ENCODE data around the gene BMPER.

BMPER gene

DNA sequence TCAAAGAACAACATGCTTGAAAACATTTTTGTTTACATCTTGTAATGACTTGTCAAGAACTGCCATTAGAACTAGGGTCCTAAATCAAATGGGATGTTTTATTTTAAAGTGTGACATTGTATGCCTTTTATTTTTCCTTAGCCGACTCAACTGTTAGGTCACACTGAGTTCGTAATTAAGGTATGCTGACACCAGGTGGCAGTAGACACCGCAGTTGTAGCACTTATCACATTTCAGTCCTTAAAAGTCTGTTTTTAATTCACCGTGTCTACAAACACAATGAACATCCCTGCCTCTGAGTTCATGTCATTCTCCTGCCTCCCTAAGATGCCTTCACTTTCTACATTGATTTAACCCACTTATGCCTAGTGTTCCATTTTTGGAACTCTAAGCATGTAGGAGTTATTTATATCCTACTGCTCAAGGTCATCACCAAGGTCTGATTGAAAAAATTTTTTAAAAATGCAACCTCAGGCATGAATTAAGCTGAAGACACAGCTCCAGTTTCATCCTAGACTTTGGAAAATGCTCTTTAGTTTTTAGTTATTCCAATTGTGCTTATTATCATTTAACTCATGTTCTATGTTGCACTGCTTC is 186.1 kb downstream of the BMPER start:
- no peak for DNase-seq (ENCODE audit: low read depth in 2 of 2)

DNA sequence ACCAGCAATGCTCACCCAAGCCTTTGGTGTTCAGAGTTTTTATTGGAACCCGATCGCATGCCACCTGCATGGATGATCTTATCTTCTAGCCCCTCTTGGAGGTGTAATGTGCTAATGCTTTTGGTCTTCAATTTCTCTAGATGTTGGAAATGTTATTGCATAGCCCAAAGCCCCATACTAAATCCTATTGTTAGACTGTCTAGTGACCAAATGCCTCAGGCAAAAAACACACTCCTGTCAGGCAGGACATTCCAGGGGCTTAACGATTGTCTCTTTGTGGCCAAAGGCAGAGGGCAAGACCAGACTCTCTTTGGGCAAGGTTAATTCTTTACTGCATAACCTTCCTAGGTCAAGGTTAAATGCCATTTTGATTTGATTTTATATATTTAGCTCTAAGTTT is 187.9 kb downstream of the BMPER start:
- DNase-seq (ENCODE audit: low read depth in 2 of 2): no peak

DNA sequence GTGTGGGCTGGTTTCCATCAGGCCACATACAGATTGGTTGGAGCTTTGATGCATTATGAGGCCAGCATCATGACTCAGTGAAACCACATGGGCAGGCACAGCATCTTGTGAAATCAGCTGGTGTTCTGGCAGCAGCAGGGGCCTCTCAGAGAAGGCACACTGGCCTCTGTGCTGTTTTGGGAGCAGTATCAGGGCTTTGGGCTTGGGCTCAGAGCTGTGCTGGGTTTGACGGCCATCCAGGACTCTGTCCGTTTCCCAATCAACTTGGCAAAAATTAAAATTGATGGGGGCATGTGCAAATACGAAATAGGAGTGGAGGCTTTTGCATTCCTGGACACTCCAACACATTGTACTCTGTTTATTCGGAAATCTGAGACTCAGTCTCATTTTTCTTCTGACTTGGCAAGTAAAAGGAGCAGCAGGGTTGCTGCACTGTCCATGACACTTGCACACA is 190.9 kb downstream of the BMPER start:
- DNase-seq (ENCODE audit: low read depth in 2 of 2): no peak

DNA sequence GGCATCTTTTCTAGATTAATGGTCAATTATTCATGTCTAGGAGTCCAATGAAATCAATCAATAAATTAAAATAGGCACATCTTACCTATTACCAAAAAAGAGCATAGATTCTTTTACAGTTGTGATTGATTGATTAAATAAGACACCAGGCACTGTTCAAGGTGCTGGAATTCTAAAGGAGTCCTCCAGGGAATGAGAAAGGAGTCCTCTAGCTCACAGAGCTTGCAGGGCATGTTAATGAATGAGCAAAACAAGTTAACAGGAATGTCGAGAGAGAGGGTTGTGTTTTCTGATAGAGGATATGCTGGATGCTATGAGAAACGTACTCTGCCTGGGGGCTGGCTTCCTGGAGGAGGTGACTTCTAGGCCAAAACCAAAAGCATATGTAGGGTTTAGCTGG is 191.4 kb downstream of the BMPER start:
- no peak for DNase-seq (ENCODE audit: low read depth in 2 of 2)

DNA sequence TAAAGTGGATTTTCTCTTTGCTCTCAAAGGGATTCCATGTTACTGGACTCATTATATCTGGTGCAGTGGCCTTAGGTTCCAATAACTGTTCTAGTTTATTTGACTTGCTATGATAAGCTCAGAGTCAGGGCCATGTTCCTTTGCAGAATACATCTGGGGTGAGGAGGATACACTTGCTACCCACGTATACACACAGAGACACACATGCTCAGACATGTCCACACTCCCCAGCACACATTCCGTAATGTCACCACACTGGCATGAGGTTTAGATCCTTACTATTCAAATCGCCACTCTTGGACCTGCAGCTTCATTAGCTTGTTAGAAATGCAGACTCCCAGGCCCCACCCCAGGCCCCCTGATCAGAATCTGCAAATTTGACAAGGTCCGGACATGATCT is 195.3 kb downstream of the BMPER start:
- no peak for DNase-seq (ENCODE audit: low read depth in 2 of 2)

DNA sequence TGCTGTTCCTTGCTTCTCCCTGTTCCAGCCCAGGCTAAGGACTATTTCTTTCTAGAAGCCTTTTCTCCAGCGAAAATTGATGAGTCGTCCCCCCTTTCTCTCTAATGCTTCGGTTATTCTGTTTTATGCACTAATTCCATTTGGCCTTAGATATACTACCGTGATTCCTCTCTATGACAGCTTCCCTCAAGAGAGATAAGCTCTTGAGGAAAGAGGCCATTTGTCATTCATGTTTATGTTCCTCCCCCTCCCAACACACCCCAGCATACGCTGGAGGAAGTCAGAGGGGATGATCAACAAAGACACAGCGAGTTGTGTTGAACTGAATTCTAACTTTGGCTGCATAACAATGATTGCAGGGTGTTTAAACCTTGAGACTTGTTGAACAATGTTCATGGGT is 198.8 kb downstream of the BMPER start:
- no peak for DNase-seq (ENCODE audit: low read depth in 2 of 2)

DNA sequence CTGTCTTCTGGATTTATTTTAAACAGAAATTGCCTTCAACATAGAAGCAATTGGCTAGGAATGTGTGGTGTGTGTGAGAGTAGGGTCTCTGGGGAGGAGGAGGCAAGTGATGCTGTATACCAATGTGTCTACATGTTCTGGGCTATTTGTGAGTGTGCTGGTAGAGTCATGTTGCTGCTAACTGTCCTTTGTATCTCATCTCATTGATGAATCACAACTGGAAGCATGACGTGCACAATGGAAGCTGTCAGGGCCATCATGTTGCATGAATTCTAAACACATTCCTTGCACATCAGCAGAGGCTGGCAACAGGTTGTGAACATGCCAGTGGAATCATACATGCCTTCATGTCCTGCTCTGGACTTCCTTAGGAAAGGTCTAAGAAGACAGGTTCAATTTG is 199.7 kb downstream of the BMPER start:
- no peak for DNase-seq (ENCODE audit: low read depth in 2 of 2)

DNA sequence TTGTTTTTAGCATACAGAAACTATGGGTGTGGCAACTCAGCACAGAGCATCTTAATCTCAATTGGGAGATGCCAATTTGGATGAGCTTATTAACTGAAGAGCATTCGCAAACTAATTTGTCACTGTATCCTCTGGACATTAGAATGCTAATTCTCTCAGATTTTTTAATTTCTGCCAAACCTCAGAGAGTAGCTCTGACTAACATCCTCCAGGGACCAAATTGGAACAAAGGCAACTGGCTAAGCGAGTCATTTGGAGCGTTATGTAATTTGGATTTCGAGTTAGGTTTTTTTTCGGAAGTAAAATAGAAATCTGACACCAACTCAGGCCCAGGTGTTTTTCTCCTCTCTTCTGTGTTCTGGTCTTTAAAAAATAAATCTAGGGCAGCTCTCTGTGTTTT is 201.9 kb downstream of the BMPER start:
- DNase-seq (ENCODE audit: low read depth in 2 of 2): no peak

DNA sequence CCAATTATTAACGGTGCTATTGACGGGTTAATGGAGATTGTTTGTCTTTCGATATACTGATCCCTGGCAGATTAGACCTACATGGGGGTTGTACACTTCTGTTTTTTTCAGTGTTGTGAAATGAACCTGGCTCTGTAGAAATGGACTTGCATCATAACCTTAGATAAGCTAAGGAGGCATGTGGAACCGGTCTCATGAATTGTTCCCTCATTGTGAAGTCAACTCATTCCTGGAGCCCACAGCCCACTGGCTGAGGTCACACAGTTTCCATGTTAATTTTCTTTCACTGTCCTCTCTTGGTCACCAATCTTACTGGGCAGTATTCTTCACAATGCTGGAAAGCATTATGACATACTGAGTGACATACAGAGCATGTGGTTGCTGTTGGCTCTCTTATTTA is 202.8 kb downstream of the BMPER start:
- no peak for DNase-seq (ENCODE audit: low read depth in 2 of 2)

DNA sequence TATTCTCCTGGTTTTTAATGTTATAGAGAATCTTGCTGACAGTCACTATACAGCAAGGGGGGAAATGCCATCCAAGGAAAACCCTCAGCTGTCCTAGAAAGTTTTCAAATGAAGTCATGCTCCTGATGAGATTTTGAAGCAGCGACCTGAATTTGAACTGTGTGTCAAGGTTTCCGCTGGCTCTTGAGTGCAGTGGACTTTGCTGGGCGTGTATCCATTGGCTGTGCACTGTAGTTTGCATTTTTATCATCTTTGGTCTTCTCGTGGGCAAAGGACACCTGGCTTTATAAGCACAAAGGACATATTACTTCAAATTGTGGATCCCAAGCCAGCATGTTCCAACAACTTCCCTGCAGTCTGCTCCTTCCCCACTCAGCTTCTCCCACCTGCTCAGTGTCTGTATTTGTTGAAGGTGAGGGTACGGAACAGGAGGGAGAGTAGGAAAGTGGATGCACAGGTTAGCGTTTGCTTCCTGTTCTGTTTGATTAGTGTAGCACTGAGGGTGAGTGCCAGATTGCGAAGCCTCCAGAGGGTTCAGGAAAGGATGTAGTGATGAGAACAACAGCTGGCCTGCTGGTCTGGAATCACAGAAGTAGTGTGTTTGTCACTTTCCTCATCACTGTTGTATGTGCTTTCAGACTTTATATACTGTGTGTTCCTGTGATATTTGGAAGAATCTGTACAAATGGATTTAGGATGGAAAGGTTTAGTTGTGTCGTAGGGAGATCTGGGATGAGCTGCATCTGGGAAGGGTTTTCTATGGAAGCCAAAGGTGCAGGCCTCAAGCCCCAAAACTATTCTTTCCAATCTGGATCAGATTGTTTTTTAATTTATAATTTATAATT is 204.8 kb downstream of the BMPER start:
- no peak for DNase-seq (ENCODE audit: low read depth in 2 of 2)

DNA sequence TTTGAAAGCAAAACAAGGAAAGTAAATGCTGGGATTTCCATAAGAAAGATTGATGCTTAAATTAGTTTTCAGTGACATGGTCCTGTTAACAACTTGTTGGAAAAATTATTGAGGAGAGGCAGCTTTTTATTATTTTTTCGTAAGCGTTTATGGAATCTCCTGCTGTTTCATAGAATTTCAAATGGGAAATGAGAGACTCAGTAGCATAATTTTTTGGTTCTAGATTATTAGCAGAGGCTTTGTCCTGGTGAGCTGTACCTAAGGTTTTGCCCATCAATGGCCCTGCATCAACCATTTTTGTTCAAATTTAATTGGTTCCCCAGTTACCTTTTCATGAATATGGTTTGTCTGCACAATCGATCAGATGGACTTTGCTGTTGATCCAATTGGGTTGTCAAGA is 205.7 kb downstream of the BMPER start:
- no peak for DNase-seq (ENCODE audit: low read depth in 2 of 2)

DNA sequence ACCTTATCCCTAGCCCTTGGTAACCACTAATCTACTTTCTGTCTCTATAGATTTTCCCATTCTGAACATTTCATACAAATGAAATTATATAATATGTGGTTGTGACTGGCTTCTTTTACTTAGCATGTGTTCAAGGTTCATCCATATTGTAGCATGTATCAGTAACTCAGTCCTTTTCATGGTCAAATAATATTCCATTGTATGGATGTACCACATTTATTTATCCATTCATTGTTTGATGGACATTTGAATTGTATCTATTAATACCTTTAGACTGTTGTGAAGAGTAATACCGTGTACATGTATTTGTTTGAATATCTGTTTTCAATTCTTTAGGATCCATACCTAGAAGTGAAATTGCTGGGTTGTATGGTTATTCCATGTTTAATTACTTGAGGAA is 210.2 kb downstream of the BMPER start:
- no peak for DNase-seq (ENCODE audit: low read depth in 2 of 2)

DNA sequence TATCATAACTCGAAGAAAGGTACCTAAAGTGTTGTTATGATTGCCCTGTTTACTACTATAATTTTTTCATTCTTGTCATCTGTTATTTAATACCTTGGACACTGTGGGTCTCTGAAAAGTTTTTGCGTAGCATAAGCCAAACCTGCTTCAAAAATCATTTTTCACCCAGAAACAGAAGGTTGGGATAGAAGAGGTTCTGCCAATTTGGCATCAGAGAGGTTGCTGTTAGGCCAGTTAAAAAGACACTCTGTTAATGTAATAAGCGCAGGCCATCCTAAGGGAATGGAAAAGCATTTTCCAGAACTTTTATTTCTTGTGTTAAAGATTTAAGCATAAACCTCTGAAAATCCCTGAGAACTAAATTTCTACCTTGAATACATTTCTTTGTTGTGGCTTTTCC is 212.2 kb downstream of the BMPER start:
- DNase-seq (ENCODE audit: low read depth in 2 of 2): no peak

DNA sequence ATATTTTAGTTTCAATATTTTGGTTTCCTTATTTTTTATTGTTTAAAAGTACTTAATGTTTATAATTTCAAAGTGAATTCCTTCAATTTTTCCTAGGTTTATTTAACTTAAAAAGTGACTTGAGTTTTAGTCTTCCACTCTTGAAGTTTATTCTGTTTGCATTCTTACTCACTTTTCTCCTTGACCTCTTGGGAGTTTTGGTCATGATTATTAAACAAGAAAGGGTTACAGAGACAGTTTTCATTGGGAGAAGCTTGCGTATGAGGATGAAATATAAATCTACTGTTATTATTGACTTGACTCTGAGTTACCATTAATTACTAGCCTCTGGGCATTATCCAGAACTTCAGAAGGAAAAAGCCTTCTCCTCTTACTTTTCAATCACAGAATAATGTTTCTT is 216.0 kb downstream of the BMPER start:
- no peak for DNase-seq (ENCODE audit: low read depth in 2 of 2)

DNA sequence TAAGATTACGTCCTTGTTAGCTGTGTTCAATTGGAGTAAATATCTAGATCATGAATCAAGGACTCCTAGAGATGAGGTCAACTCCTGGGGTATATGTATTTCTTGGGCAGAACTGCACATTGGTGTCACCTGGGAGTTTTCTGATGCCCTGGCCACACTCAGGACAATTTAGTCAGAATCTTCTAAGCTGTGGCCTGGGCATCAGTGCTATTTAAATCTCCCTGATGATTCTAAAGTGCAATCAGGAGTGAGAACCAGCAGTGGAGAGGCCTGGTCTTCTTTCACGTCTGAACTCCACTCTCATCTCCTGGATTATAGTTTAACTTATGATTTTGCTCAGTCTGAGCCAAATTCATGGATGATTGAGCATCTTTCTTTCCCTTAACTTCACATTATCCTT is 218.0 kb downstream of the BMPER start:
- DNase-seq (ENCODE audit: low read depth in 2 of 2): no peak

DNA sequence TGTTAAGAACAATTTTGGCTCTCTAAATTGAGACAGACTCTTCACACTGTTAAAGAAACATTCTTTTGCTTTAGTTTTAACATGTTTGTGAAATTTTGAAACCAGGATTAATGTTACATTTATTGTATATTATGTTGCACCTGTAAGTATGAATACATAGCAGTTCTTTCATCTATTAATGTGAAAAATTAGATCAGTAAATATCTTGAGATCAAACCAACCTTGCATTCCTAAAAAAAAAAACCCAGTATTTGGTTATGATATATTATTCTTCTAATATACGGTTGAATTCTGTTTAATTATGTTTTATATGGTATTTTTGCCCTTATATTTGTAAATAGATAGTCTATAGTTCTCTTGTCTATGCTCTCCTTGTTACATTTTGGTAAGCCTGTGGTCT is 219.4 kb downstream of the BMPER start:
- no peak for DNase-seq (ENCODE audit: low read depth in 2 of 2)

DNA sequence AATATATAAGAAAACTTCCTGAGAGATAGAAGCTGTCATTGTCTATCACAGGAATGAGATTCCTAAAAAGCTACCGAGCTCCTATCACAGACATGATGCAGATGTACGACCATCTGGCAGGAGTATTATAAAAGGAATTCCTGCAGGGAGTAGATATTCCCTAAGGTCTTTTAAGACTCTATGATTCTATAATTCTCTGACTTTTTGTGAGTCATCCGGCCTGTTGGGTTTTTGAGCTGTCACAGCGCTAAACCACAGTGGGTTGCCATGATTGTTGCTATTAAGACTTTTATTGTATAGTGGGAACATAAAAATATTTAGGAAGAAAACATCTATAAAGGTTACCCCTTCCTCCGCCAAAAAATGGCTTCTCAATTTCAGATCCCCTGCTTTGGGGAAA is 223.4 kb downstream of the BMPER start:
- DNase-seq (ENCODE audit: low read depth in 2 of 2): no peak

DNA sequence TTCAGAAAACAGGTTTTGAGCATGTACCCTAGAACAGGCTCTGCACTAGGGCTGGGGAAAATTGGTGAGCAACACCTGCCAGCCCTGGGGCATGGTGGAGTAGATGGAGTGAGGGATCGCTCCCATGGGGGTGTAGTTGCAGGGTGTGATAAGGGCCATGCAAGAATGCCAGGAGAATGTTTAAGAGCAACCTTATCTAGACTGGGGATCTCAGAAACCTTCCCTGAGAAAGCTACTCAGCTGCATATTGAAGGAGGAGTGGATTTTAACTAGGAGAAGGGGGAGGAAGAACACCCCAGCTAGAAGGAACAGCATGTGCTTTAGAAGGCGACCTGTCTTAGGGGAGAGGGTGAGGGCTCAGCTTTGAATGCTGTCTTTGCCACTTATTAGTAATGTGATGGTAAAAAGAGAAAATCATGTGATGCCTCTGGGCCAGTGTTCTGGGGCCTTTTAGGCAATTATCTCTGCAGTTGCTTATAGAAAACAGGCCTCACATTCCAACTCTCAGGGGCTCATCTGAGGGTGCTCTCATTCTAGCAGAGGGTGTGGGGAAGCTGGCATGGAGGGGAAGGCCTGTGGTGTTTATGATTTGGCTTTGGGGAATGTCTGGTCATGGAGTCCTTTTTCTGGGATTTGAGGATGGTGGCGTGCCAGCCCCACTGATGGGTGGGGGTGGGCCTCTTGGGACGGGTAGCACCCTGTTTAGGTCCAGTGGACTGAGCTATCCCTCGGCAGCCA is 225.4 kb downstream of the BMPER start:
- no peak for DNase-seq (ENCODE audit: low read depth in 2 of 2)

DNA sequence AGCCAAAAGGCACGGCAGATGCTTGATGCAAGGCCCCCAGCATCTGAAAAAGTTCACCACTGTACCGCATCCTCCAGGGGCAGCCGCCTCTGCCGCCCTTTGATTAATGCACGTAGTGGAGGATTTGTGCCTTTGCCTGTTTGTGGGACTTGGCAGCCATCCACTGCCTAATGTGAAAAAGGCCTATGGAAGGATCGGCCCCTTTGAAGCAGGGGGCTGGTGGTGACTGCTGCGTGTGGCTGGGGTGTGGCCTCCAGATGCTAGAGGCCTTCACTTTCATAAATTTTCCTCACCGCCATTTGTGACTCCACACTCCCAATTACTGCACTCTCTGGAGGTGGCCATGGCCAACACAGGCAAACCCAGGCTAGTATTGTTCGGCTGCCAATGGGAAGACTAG is 226.0 kb downstream of the BMPER start:
- no peak for DNase-seq (ENCODE audit: low read depth in 2 of 2)

DNA sequence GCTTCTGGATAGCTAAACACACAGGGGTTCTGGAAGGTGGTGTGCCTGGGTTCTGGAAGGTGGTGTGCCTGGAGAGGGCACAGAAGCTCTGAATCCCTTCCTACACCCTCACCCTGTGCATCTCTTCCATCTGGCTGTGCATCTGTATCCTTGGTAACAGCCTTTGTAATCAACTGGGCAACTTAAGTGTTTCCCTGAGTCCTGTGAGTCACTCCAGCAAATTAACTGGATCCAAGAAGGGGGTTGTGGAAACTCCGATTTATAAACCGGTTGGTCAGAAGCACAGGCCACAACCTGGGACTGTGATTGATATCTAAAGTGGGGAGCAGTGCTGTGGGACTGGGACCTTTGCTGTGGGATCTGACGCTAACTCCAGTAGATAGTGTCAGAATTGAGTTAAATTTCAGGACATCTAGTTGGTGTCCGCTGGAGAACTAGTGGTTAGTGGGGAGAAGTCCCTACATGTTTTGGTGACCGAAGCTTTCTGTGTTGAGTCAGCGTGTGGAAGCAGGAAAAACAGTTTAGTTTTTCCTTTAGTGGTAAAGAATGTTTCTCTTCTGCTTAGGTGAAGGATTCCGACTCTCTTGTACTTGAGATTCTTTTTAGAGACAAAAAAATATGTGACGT is 228.1 kb downstream of the BMPER start:
- no peak for DNase-seq (ENCODE audit: low read depth in 2 of 2)

DNA sequence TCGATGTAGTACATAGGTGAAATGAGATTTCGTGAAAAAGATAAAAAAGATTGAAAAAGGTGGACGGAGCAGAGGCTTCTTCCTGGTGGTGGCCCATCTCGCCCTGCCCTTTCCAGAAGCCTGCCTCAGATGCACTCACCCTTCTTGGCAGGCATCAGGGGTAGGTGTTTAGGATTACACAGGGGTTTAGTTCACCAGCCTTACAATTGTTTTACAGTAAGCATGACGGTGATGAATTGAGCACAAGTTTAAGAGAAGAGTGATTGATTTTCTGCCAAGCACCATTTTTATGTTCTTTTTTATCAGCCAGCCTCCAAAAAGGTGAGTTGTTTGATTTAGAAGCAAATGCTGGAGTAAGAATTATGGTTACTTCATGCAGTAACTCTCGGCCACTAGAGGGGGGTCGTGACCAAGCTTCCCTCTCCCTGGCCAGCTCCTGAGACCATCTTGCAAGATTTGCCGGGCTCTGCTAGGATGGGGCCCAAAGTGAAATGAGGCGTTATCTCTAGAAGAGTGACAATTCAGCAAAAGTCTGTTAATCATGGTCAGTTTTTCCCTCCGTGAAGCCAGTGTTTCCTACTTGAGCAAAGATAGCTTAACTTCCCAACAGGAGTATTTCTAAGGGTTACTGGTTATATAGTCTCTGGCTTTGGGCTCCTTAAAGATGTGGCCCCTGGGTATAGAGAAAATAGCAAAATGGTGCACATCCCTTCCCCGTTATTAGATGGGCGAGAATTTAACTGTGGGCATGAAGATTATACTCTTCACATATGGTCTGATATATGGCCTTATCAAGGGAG is 228.8 kb downstream of the BMPER start:
- DNase-seq (ENCODE audit: low read depth in 2 of 2): no peak

DNA sequence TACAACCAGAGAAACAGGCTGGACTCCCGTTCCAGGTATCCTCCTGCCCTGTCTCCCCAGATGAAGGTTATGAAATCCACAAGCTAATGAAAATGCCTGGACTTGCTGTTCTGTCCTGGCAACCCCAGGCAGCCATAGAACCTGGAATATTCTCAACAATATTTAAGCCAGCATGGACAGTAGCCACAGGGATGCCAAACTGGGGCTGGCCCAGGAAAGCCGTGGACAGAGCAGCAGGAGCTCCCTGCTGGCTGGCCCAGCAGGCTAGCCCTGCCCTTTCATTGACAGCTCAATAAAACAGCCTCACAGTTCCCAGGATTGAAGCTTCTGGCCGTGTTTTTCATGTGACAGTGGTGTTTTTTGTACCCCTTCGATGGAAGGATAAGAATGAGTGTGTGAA is 230.6 kb downstream of the BMPER start:
- no peak for DNase-seq (ENCODE audit: low read depth in 2 of 2)
